MCF 10A (cell line): Measurements from ENCODE around the gene UBAC2. TPM values are rescaled to one million over a fixed set of nuclear protein-coding genes. Genes with fewer than 3 reads are reported as not detected.

Experiments used
- BruUV-seq: library from RNA; stranded (reverse); fragments of 400-500 nt; replicated peaks from 2 replicates; lab custom pipeline; 2021; lab: Mats Ljungman, UMichigan
- CTCF ChIA-PET: fragments of 300-600 bp; sonication (Branson Sonifier 250); formaldehyde crosslinking; extraction: SDS; loops from one replicate; lab custom pipeline; 2021; ENCODE audit warnings: antibody characterized with exemption, inconsistent platforms; lab: Yijun Ruan, JAX
- POLR2A ChIA-PET: fragments of 300-600, 350-650 bp; sonication (Branson Sonifier 250); formaldehyde crosslinking; extraction: SDS; loops from one replicate; lab custom pipeline; 2020; ENCODE audit warnings: antibody characterized with exemption, inconsistent platforms; lab: Yijun Ruan, JAX
- DNase-seq: peaks from one replicate; pipeline ENCODE4 v3.0.0-alpha.2; 2018; ENCODE audit not compliant: unreplicated experiment
- H3K27ac Mint-ChIP-seq: one replicate; pipeline ENCODE4 v1.8.0; 2022; ENCODE audit warnings: mild to moderate bottlenecking, low read depth, mixed read lengths; ENCODE audit not compliant: unreplicated experiment
- H3K27me3 Mint-ChIP-seq: one replicate; pipeline ENCODE4 v1.8.0; 2022; ENCODE audit warnings: mixed read lengths; ENCODE audit not compliant: insufficient read depth, unreplicated experiment
- H3K36me3 Mint-ChIP-seq: one replicate; pipeline ENCODE4 v1.8.0; 2022; ENCODE audit warnings: mild to moderate bottlenecking, moderate library complexity, mixed read lengths; ENCODE audit not compliant: insufficient read depth, unreplicated experiment
- H3K4me1 Mint-ChIP-seq: one replicate; pipeline ENCODE4 v1.8.0; 2022; ENCODE audit warnings: mixed read lengths; ENCODE audit not compliant: insufficient read depth, unreplicated experiment
- H3K4me3 Mint-ChIP-seq: one replicate; pipeline ENCODE4 v1.8.0; 2022; ENCODE audit warnings: mild to moderate bottlenecking, moderate library complexity, mixed read lengths; ENCODE audit not compliant: unreplicated experiment
- H3K9me3 Mint-ChIP-seq: one replicate; pipeline ENCODE4 v1.8.0; 2022; ENCODE audit warnings: mixed read lengths; ENCODE audit not compliant: unreplicated experiment
- CTCF ChIP-seq: fragments of 200-600 bp; IDR thresholded peaks from one replicate; pipeline ENCODE4 v1.8.0; 2022; ENCODE audit warnings: antibody characterized with exemption, mild to moderate bottlenecking; ENCODE audit not compliant: unreplicated experiment
- intact Hi-C: fragments of 100-400 bp; cut with micrococcal nuclease; formaldehyde crosslinking; loops from 2 replicates; pipeline ENCODE4 v1.14.1; 2022
- total RNA-seq: library from RNA; stranded (reverse); gene quantifications from 2 replicates; pipeline ENCODE4 v1.2.3, GENCODE V29; 2022

Gene UBAC2
- total RNA-seq, 1 experiment from 2014 or later = 74.7 TPM

GRCh38 chr13:99354371-99354951 is 153.8 kb downstream of the UBAC2 start:
- ChIA-PET CTCF (interaction anchor here (0.7 to 1.4 kb wide), 2 partner anchors 14 to 84 kb away, joined by 3 to 4 read pairs; no protein-coding TSS in a partner anchor), POLR2A (interaction anchor here (0.9 kb wide), 1 partner anchor 11 kb away, joined by 4 read pairs; no protein-coding TSS in a partner anchor)
- no peak for DNase-seq
- H3K9me3 Mint-ChIP-seq = no peaks in the 10 kb centered on the region
- H3K27me3 Mint-ChIP-seq = no peaks in the 10 kb centered on the region
- peaks cover 20% of the 10 kb centered on the region for H3K36me3 Mint-ChIP-seq
- H3K4me3 Mint-ChIP-seq = no peak overlapping the region
- BruUV-seq = no TSS peak
- TF ChIP-seq CTCF = no peak
- H3K4me1 Mint-ChIP-seq = no peaks in the 10 kb centered on the region
- intact Hi-C loops = no loop called here
- H3K27ac Mint-ChIP-seq = no peak overlapping the region

- Mint-ChIP-seq H3K27ac (no peak overlapping the region), H3K9me3 (no peaks in the 10 kb centered on the region), H3K36me3 (peaks cover 17% of the 10 kb centered on the region), H3K4me1 (no peaks in the 10 kb centered on the region), H3K27me3 (no peaks in the 10 kb centered on the region), H3K4me3 (no peak overlapping the region)
- POLR2A ChIA-PET = interaction anchor here (1.0 kb wide), 1 partner anchor 10 kb away, joined by 4 read pairs; no protein-coding TSS in a partner anchor
- intact Hi-C loops = no loop called here
- DNase-seq = no peak
- TF ChIP-seq CTCF = no peak
- BruUV-seq = no TSS peak
- CTCF ChIA-PET = no interaction called here
Observed at GRCh38 chr13:99355267-99356011, 154.8 kb downstream of the UBAC2 start.

GRCh38 chr13:99356012-99356261 is 155.3 kb downstream of the UBAC2 start:
- no peak for DNase-seq
- intact Hi-C loops = no loop called here
- no peaks in the 10 kb centered on the region for H3K4me1 Mint-ChIP-seq
- POLR2A ChIA-PET = interaction anchor here (1.0 kb wide), 1 partner anchor 9 kb away, joined by 4 read pairs; no protein-coding TSS in a partner anchor
- no peak for TF ChIP-seq CTCF
- no peaks in the 10 kb centered on the region for H3K27me3 Mint-ChIP-seq
- CTCF ChIA-PET = no interaction called here
- no TSS peak for BruUV-seq
- H3K36me3 Mint-ChIP-seq = peaks cover 12% of the 10 kb centered on the region
- no peak overlapping the region for H3K27ac Mint-ChIP-seq
- no peak overlapping the region for H3K4me3 Mint-ChIP-seq
- no peaks in the 10 kb centered on the region for H3K9me3 Mint-ChIP-seq

- no peaks in the 10 kb centered on the region for H3K9me3 Mint-ChIP-seq
- ChIA-PET POLR2A (interaction anchor here (1.0 kb wide), 1 partner anchor 8 kb away, joined by 4 read pairs; no protein-coding TSS in a partner anchor), CTCF (no interaction called here)
- H3K27ac Mint-ChIP-seq = no peak overlapping the region
- no peaks in the 10 kb centered on the region for H3K4me1 Mint-ChIP-seq
- no peaks in the 10 kb centered on the region for H3K27me3 Mint-ChIP-seq
- no TSS peak for BruUV-seq
- TF ChIP-seq CTCF = no peak
- no peak overlapping the region for H3K4me3 Mint-ChIP-seq
- intact Hi-C loops = no loop called here
- no peak for DNase-seq
- H3K36me3 Mint-ChIP-seq = peaks cover 15% of the 10 kb centered on the region
Observed at GRCh38 chr13:99356262-99357091, 155.8 kb downstream of the UBAC2 start.
